Gastroesophageal sphincter (tissue), 3 donors: ENCODE results near the gene LRP1-AS.

Experiments used
- CTCF ChIP-seq, 4 experiments: fragments of 200-600 bp in 2 of 4; fragments of 450-650 bp in 2 of 4; sonication (generic) in 1 of 4; IDR thresholded peaks; one replicate each; pipeline ENCODE4 v1.5.1; 2017 to 2019; ENCODE audit warnings: antibody characterized with exemption in 4 of 4, mild to moderate bottlenecking in 2 of 4, moderate library complexity in 2 of 4
- POLR2A ChIP-seq, 2 donors: fragments of 450-650 bp; IDR thresholded peaks; one replicate each; pipeline ENCODE4 v1.6.1; 2017; ENCODE audit warnings: antibody characterized with exemption in 2 of 2, mild to moderate bottlenecking in 2 of 2, moderate library complexity in 1 of 2
- POLR2AphosphoS5 ChIP-seq: sonication (generic); formaldehyde crosslinking; IDR thresholded peaks from one replicate; pipeline ENCODE4 v1.6.1; 2017; ENCODE audit warnings: antibody characterized with exemption

- TF ChIP-seq POLR2A (IDR thresholded peaks at IDR 0.05) (no peak), CTCF (IDR thresholded peaks at IDR 0.05) (no peak), POLR2AphosphoS5 (no peak)
Measured at GRCh38 chr12:57161491-57161890, 14.1 kb upstream of the LRP1-AS start.
